GM19372 (cell line): ENCODE data around the gene GRIK3.

Source experiments
- ATAC-seq: cut with Tn5 transposase; IDR thresholded peaks from one replicate; pipeline ENCODE4 v1.9.1; 2021; ENCODE audit warnings: mild to moderate bottlenecking, low read depth, moderate library complexity; ENCODE audit not compliant: unreplicated experiment

The GRIK3 gene

GRCh38 chr1:36804669-36805314, 229.5 kb downstream of the GRIK3 start:
- ATAC-seq: no peak

DNA sequence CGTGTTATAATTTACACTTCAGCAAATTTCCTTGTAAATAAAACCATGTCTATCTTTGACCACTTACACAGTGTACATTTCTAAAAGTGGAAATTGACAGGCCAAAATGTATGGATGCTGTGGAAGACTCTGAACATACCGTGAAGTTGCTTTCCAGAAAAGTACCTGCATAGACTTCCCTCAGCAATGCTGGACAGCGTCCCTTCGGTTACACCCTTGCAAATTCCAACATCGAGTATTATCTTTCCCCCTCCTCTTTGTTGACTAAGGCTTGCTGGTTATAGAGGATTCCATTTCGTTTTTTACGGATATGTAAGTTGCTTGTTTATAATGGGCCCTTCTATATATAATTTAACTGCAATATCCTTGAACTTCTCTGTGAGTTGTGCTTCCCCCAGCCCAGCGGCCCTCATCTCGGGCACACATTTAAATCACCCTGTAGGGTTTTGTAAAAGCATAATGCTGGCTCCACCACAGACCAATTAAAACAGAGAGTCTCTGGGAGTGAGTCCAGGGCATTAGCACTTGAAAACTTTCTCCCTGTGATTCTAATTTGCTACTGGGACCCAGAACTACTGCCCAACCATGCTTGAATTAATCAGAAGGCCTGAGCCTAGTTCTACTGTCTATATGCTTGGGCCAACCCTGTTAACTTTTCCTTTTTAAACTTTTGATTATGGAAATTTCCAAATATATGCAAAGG, 230.3 kb downstream of the GRIK3 start:
- no peak for ATAC-seq

DNA sequence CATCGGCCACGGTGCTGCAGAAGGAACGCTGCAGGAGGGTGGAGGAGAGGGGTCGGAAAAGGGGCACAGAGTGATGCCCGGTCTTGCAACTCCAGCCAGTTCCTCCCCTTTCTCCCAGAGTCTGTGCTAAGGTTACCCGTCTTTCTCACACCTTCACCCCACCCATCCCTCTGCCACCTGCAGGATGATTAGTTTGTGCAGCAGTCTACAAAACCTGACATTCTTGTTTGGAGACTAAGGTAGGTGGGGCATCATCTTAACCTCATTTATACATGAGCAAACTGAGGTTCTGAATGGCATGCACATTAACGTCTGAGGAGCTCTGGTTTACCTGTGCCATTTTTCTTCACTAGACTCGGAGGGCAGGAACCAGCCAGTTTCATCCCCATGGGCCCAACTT, 232.3 kb downstream of the GRIK3 start:
- ATAC-seq: no peak

DNA sequence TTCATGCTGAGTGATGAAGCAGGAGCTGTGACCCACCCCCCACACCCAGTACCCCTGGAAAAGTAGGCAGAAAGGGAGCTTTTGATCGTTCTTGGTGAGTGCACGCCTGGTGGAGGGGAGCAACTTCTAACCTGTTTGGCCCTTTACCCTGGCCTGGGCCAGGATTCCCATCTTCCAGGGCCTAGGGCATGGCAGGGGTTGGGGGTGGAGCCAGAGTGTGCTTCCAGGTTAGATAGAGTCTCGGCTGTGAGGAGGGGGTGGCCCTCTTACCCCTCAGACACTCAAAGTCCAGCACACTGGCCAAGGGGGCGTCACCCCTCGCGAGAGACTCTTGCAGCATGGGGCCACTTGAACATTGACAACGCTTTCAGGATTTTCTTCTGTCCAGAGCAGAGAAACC, 236.6 kb downstream of the GRIK3 start:
- no peak for ATAC-seq

DNA sequence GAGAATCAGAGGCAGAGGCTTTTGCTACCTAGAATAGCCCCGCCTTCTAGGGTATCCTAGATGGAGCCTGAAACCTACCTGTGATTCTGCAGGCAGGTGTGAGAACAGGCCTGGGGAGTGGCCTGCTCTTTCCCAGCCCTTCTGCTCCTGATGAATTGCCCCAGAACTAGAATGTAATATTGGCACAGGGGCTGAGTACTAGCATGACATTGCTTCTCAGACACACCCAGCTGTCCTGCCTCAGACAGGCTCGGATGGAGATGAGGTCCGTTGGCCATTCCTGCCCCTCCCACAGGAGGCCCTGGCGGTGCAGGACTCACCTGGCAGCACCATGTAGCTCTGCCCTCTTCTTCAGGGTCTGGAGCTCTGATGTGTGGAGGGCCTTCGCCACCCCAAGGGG, 237.6 kb downstream of the GRIK3 start:
- ATAC-seq: no peak

- ATAC-seq: no peak
These were observed 238.2 kb downstream of the GRIK3 start for GRCh38 chr1:36796106-36796590.

DNA sequence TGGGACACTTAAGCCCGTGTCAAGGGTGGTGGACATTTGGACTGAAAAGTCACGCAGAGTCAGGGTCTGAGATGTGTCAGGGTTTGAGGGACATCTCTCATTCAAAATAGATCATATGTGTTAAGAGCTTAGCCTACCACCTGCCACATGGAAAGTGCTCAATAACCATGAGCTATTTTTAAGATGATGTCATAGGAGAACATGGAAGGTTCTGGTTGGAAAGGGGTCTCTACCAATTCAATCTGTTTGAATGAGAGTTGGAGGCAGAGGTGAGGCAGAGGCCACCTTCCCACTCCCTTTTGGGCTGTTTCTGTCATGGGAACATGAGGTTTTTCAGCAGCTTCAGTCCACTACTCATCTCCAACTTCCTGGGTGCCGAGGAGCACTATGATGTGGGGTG, 239.9 kb downstream of the GRIK3 start:
- ATAC-seq: no peak

DNA sequence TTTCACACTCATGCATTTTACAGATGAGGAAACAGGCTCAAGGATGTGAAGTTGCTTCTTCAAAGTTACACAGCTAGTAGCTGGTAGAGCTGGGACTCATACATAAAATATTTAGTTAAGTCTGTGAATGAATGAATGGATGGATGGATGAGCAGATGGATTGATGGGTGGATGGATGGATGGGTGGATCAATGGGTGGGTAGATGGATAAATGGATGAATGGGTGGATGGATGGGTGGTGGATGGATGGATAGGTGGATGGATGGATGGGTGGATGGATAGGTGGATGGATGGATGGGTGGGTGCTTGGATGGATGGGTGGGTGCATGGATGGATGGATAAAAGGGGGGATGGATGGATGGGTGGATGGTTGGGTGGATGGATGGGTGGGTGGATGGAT, 240.9 kb downstream of the GRIK3 start:
- ATAC-seq: no peak

DNA sequence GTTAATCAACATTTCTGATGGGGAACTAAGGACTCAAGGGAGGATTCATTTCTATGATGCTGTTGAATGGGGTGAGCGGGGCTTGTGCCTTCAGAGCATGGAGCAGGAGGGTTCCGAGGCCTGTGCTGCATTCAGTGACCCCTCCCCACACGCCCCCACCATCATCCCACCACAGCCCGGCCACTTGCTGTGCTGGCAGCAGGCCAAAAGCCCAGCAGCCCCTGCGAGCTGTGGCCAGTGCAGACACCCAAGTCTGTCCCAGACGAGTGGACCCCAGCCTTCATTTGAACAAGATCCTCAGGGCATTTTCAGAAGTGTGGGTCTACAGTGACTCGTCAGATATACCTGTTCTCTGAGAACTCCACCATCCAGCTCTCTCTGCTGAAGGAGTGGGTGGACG, 242.0 kb downstream of the GRIK3 start:
- no peak for ATAC-seq

DNA sequence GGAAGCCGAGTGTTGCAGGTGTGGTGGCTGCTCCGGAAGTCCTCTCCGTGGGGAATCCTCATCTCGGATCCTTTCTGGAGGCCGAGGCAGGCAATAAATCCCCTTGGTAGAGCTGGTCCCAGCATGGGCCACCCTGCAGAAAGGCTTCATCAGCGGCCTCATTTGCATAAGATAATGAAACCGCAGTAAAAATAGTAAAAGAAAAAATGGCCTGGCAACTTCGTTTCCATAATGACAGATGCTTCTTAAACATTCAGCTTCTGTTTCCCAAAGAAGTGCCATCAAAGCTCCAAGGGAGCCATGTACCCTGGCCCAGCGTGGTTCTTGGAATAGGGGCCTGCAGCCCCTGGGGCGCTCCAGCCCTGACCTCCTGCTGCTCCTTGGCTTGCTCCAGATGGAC, 244.1 kb downstream of the GRIK3 start:
- ATAC-seq: no peak

GRCh38 chr1:36789535-36789934, 244.8 kb downstream of the GRIK3 start:
- no peak for ATAC-seq

- no peak for ATAC-seq
These were observed 246.9 kb downstream of the GRIK3 start for GRCh38 chr1:36787312-36787913.

- no peak for ATAC-seq
These were observed 247.9 kb downstream of the GRIK3 start for GRCh38 chr1:36786425-36786824.

DNA sequence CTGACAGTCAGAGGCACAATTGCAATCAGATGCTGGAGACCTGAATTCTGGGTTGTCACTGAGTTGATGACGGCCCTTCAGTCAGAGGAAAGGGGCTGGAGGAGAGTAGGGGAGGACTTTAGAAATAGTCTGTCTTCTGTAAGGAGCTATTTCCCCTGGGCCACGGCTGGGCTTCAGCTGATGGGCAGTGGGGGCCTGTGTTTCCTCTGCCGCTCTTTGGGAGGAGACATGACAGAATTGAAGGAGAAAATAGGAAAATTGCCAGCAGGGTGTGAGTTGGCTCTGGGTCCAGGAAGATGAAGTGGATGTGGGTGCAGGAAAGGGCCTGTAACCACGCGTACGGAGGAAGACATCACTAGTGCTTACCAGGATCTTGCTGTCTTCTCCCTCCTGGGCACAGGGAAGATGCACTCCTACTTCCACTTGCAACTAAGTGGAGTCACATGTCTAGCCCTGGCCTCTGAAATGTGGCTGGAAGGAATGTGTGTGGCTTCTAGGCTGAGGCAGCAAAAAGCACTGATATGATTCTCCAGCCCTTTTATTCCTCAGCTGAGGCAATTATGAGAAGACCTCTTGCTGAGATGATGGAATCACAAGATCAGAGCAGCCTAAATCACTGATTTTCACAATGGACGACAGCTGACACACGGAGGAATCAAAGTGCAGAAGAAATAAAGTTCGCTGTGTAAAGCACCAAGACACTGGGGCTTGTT, 250.0 kb downstream of the GRIK3 start:
- no peak for ATAC-seq

- no peak for ATAC-seq
These were observed 250.8 kb downstream of the GRIK3 start for GRCh38 chr1:36783475-36783874.

DNA sequence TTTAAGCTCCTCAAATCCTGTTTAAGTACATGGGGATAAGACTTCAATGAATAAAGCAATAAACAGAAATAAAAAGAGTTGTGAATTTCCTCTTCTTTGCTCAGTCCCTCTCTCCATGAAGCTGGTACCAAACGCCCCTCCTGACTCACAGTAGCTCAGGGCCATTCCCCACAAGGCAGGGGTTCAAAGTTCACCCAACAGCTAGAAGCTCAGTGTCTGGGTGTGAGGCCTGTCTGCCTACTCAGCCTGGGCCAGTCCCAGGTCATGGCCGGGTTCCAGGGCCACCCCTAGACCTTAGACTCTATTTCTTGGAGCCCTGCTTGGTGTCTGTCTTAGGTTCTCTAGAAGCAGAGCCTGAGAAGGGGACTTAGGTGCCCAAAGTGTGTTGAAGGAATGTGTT, 251.5 kb downstream of the GRIK3 start:
- ATAC-seq: no peak

DNA sequence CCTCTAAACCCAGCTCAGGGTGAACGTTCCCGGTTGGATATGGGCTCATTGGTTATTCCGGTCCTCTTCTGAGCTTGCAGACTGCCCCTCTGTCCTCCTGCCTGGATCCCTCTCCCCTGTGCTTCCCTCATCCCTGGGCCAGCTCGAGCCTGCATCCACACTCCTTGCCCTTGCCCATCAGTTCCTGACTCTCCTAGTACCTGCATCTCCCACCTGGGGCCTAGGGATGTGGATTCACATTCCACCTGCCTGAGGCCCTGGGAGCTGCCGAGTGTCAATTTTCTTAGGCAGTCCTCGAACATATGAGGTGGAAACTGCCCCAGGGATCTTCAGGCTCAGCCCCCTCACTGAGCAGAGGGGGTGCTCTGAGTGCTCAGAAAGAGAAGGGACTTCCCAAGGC, 252.2 kb downstream of the GRIK3 start:
- ATAC-seq: no peak

GRCh38 chr1:36781098-36781497, 253.2 kb downstream of the GRIK3 start:
- no peak for ATAC-seq

- no peak for ATAC-seq
These were observed 255.6 kb downstream of the GRIK3 start for GRCh38 chr1:36778740-36779139.

DNA sequence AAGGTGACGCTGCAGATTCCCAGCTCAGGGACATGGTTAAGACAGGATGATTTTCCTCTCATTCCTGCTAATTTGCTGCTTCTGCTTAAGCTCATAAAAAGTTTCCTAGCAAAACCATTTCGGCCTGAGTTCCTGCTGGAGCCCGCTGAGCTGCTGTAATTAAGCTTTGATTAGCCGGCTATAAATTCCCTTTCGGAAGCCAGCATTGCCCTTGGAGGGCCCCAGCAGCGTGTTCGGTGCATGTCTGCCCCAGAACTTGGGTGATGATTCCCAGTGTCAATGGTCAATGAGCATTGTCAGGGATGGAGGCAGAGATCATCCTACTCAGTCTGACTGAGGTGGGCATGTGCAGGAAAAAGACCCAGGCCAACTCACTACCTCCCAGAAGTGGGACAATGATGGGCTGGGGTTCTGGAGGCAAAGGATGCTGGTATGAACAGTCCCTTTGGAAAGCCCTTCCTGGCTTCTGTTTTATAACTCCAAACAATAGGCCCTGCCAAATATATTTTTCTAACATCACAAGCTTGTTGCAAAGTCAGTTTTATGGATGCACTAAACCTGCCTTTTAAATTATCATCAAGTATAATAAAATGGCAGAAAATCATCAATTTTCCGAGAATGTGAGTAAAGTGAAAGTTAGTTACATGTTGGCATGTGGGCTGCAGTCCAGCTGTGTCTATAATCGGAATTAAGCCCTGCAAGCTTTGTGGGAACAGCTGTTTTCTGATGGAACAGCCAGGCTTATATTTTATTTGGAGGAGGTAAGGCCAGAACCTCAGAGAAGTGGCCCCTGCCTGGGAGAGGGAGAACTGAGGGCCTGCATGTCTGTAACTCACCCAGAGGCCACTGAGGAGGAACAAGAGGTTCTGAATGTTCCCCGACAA, 257.1 kb downstream of the GRIK3 start:
- ATAC-seq: no peak
